Endodermal cell (in vitro differentiated cells): ENCODE data around the gene THAP7. TPM values are rescaled to one million over a fixed set of nuclear protein-coding genes. Genes with fewer than 3 reads are reported as not detected.

Source experiments
- DNase-seq: peaks from one replicate; pipeline ENCODE4 v3.0.0-alpha.2; 2017
- H3K27ac ChIP-seq: 2 replicates; pipeline ENCODE4 v1.5.1; 2013; ENCODE audit warnings: mild to moderate bottlenecking, low read depth, low read length, moderate library complexity
- H3K27me3 ChIP-seq: 2 replicates; pipeline ENCODE4 v1.6.1; 2013; ENCODE audit warnings: mild to moderate bottlenecking, low read length, moderate library complexity; ENCODE audit not compliant: insufficient read depth, control insufficient read depth, poor library complexity, severe bottlenecking
- H3K36me3 ChIP-seq: 2 replicates; pipeline ENCODE4 v1.7.0; 2013; ENCODE audit warnings: mild to moderate bottlenecking, low read length, moderate library complexity; ENCODE audit not compliant: control insufficient read depth, insufficient read depth
- H3K4me1 ChIP-seq: one replicate; pipeline ENCODE4 v1.7.0; 2013; ENCODE audit warnings: low read length; ENCODE audit not compliant: control insufficient read depth, insufficient read depth
- H3K4me3 ChIP-seq: 2 replicates; pipeline ENCODE4 v1.5.1; 2013; ENCODE audit warnings: mild to moderate bottlenecking, low read length, moderate library complexity
- H3K9ac ChIP-seq: 2 replicates; pipeline ENCODE4 v1.6.1; 2013; ENCODE audit warnings: mild to moderate bottlenecking, low read length, moderate library complexity; ENCODE audit not compliant: poor library complexity, severe bottlenecking; ENCODE audit errors: extremely low read depth
- H3K9me3 ChIP-seq: 2 replicates; pipeline ENCODE4 v1.6.1; 2013; ENCODE audit warnings: mild to moderate bottlenecking, low read length, moderate library complexity; ENCODE audit not compliant: control insufficient read depth
- H3K27ac Mint-ChIP-seq: 2 replicates; pipeline ENCODE4 v1.8.0; 2020; ENCODE audit warnings: mixed read lengths
- H3K27me3 Mint-ChIP-seq: 2 replicates; pipeline ENCODE4 v1.8.0; 2021; ENCODE audit warnings: mild to moderate bottlenecking, mixed read lengths; ENCODE audit not compliant: insufficient read depth
- H3K36me3 Mint-ChIP-seq: 2 replicates; pipeline ENCODE4 v1.8.0; 2020; ENCODE audit warnings: low read depth, mixed read lengths
- H3K4me1 Mint-ChIP-seq: 2 replicates; pipeline ENCODE4 v1.8.0; 2020; ENCODE audit warnings: mixed read lengths
- H3K4me3 Mint-ChIP-seq: 2 replicates; pipeline ENCODE4 v1.8.0; 2020; ENCODE audit warnings: mild to moderate bottlenecking, moderate library complexity, mixed read lengths
- H3K9me3 Mint-ChIP-seq: 2 replicates; pipeline ENCODE4 v1.8.0; 2020; ENCODE audit warnings: mild to moderate bottlenecking, mixed read lengths
- CTCF ChIP-seq: fragments of 200-600 bp; sonication (generic); conservative IDR thresholded peaks from 2 replicates; pipeline ENCODE4 v1.5.0; 2021; ENCODE audit warnings: antibody characterized with exemption, mild to moderate bottlenecking
- WGBS, 2 experiments: methylation state at CpG; one replicate each; pipeline versions ENCODE4 v1.1.5 to v1.1.7; 2013; ENCODE audit warnings: missing lambda C conversion rate in 2 of 2, mixed read lengths in 1 of 2; ENCODE audit not compliant: insufficient coverage in 1 of 2, insufficient read length in 1 of 2; 5-methylcytosine and 5-hydroxymethylcytosine counted together
- total RNA-seq, 2 donors: library from RNA; stranded (reverse); fragmentation: NEBNext Ultra II Directional in 1 of 2; extraction: Animal tissue kit (Norgen Biotek cat#: 25700) in 1 of 2; gene quantifications; 2 replicates in 1 of 2; 3 replicates in 1 of 2; pipeline ENCODE4 v1.2.1, GENCODE V29; 2021

Gene THAP7
- total RNA-seq, 2 donors from 2014 or later = 16.6 to 19.6 TPM

- Mint-ChIP-seq H3K27ac (no peak overlapping the region), H3K27me3 (no peaks in the 10 kb centered on the region), H3K4me1 (peaks cover under 1% of the 10 kb centered on the region), H3K9me3 (no peaks in the 10 kb centered on the region), H3K36me3 (peaks cover 16% of the 10 kb centered on the region), H3K4me3 (no peak overlapping the region)
- H3K4me3 ChIP-seq = no peak overlapping the region
- no peak overlapping the region for H3K9ac ChIP-seq
- no peak overlapping the region for H3K27ac ChIP-seq
- peaks cover 7% of the 10 kb centered on the region for H3K36me3 ChIP-seq
- no peak for DNase-seq
- no peaks in the 10 kb centered on the region for H3K27me3 ChIP-seq
- TF ChIP-seq CTCF = no peak
- no peaks in the 10 kb centered on the region for H3K9me3 ChIP-seq
- 93 to 94% methylated on average over 12 to 23 of the region's 23 CpGs for WGBS, 2 experiments
- H3K4me1 ChIP-seq = peaks cover 7% of the 10 kb centered on the region
These were observed 6.4 kb downstream of the THAP7 start for GRCh38 chr22:20995329-20996030.

- H3K9me3 Mint-ChIP-seq = no peaks in the 10 kb centered on the region
These were observed 7.0 kb downstream of the THAP7 start for GRCh38 chr22:20994902-20995241.

GRCh38 chr22:20994128-20994901, 7.6 kb downstream of the THAP7 start:
- H3K36me3 ChIP-seq = peaks cover 7% of the 10 kb centered on the region
- no peak overlapping the region for H3K27ac Mint-ChIP-seq
- no peak overlapping the region for H3K4me3 Mint-ChIP-seq
- no peaks in the 10 kb centered on the region for H3K27me3 ChIP-seq
- H3K4me1 ChIP-seq = no peaks in the 10 kb centered on the region
- H3K4me1 Mint-ChIP-seq = no peaks in the 10 kb centered on the region
- peaks cover 18% of the 10 kb centered on the region for H3K36me3 Mint-ChIP-seq
- no peaks in the 10 kb centered on the region for H3K27me3 Mint-ChIP-seq
- no peak overlapping the region for H3K27ac ChIP-seq
- no peak overlapping the region for H3K9ac ChIP-seq
- H3K4me3 ChIP-seq = no peak overlapping the region
- TF ChIP-seq CTCF = no peak
- 95 to 96% methylated on average over 4 to 30 of the region's 30 CpGs for WGBS, 2 experiments
- H3K9me3 ChIP-seq = no peaks in the 10 kb centered on the region
- H3K9me3 Mint-ChIP-seq = no peaks in the 10 kb centered on the region
- no peak for DNase-seq

More at GRCh38 chr22:20994902-20995241, 7.0 kb downstream of the THAP7 start:
- DNase-seq = no peak
- Mint-ChIP-seq H3K27me3 (no peaks in the 10 kb centered on the region), H3K36me3 (peaks cover 18% of the 10 kb centered on the region), H3K27ac (no peak overlapping the region), H3K4me1 (no peaks in the 10 kb centered on the region), H3K4me3 (no peak overlapping the region)
- TF ChIP-seq CTCF = no peak
- H3K9ac ChIP-seq = no peak overlapping the region
- H3K4me3 ChIP-seq = no peak overlapping the region
- H3K9me3 ChIP-seq = no peaks in the 10 kb centered on the region
- peaks cover 3% of the 10 kb centered on the region for H3K4me1 ChIP-seq
- no peak overlapping the region for H3K27ac ChIP-seq
- H3K36me3 ChIP-seq = peaks cover 7% of the 10 kb centered on the region
- no peaks in the 10 kb centered on the region for H3K27me3 ChIP-seq
- WGBS, 2 experiments = 95 to 100% methylated on average over 1 to 10 of the region's 10 CpGs
